Stimulated activated CD8-positive, alpha-beta memory T cell treated with anti-CD3 and anti-CD28 coated beads, Interleukin-12 subunit alpha, Interleukin-12 subunit beta, amount 100 ng/mL, for 24 hours (primary cell): Measurements from ENCODE around the gene AUTS2.

ENCODE experiments used
- DNase-seq: peaks from one replicate; pipeline ENCODE4 v3.0.0-alpha.2; 2020; ENCODE audit errors: extremely low read depth

AUTS2 gene

DNA sequence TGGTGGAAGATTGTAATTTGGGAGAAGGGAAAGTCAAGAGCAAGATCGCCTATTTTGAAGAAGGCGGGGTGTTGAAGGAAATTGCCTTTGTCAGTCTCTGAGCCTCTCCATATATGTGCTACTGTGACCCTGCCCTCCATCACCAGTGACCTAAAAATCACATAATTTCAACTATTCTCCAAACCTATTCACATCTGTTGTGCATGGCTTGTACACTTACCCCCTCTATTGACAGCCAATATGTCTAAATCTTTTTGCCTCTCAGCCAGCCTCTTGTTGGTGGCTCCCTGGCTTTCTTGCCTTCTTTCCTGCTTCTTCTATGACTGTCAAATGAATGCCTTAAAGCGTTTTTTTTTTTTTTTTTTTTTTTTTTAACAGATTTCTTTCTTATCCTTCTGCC lies 295.6 kb downstream of the AUTS2 start:
- no peak for DNase-seq

GRCh38 chr7:69895446-69895845 lies 297.2 kb downstream of the AUTS2 start:
- DNase-seq: no peak

DNA sequence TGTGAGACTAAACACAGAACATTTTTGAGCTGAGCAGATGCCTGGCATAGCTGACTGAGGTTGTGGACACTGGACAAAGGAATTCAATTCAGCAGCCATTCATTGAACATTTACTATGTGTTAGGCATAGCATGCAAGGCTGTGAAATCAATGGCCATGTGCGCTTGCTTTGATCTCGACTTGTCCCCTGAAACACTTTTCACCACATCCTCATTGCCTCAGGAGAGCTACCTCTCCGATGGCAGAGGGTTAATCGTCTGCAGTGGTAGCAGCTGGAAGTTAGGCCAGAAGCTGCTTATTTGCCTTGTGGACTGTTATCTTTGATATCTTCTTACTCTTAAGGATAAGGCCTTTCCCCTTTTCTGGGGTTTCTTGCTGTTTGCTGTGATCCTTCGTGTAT lies 297.8 kb downstream of the AUTS2 start:
- no peak for DNase-seq

GRCh38 chr7:69898189-69898588 lies 299.9 kb downstream of the AUTS2 start:
- no peak for DNase-seq

DNA sequence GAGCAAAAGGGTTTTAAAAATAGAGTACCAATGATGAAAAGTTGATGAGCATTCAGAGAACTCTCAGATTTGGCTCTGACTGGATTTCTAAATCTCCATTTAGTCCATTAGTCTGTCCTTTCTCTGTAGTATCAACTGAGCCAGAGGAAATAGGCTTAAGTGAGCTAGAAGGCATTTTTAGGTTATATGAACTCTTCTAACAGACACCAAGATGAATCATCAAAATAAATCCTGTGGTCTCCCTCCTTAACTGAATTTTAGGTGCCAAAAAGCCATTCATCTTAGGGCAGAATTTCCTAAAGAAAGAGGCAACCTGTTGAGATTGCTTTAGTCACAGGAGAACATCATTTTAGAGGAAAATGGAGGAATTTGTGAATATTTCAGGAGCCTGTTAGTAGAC lies 305.1 kb downstream of the AUTS2 start:
- DNase-seq: no peak

DNA sequence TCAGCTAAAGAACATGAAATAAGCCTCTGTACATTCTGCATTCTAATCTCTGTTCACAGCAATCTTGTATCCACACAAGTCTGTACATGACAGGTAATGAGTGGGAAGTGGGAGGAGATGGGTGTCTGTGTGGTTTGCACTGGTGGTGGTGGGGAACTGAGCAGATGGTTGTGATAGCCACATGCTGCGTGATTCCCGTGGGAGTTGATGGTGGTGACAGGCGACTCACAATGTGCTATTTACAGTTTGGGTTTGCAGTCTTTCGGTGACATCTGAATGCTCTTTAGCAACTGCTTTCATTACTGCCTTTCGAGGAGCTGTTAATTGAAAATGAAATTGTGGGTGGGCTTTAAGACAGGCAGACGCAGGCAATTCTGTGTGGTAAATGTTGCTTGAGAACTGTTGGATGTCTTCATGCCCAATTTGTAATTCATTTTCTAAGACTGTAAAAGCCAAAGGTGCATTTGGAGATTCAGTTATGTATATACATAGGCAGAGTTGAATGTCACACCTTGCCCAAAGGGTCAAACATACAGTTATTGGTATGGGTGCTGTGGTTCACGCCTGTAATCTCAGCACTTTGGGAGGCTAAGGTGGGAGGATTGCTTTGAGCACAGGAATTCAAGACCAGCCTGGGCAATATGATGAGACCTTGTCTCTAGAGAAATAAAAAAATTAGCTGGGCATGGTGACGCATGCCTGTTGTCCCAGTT lies 308.2 kb downstream of the AUTS2 start:
- no peak for DNase-seq

GRCh38 chr7:69907720-69908119 lies 309.4 kb downstream of the AUTS2 start:
- DNase-seq: no peak

- DNase-seq: no peak
These were observed 310.2 kb downstream of the AUTS2 start for GRCh38 chr7:69908454-69908853.

- DNase-seq: no peak
These were observed 311.9 kb downstream of the AUTS2 start for GRCh38 chr7:69910150-69910549.

DNA sequence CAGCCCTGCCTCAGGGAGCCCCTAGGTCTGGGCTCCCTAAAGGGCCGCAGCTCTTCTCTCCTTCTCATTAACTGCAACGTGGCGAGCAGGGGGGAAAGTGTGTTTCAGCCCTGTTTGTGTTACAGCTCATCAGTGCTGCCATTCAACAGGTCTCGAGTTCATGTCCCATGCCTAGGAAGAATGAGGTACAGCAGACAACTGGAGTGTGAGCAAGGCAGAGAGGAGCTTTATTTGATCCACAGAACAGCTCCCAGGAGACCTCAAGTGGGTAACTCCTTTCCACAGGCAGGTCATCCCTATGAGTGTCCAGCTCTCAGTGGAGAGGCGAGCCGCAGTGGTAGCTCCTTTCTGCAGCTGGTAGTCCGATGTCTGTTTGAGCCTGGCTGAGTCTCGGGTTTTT lies 313.1 kb downstream of the AUTS2 start:
- no peak for DNase-seq

DNA sequence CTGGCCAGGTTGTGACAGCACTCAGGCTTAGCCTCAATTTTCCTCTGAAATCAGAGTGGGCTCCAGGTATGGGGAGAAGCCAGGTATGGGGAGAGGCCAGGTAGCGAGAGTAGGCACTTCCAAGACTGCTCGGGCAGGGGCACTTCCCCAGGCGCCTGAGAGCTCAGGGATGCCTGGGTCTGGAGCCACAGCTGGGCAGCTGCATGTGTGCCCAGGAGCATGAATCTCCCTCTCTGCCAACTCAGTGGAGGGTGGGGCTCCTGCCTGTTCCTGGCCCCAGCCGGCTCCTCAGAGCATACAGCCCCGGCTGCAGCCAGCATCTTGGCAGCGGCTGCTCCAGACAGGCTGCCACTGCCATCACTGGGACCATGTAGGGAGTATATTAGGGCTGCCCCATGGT lies 313.9 kb downstream of the AUTS2 start:
- DNase-seq: no peak

DNA sequence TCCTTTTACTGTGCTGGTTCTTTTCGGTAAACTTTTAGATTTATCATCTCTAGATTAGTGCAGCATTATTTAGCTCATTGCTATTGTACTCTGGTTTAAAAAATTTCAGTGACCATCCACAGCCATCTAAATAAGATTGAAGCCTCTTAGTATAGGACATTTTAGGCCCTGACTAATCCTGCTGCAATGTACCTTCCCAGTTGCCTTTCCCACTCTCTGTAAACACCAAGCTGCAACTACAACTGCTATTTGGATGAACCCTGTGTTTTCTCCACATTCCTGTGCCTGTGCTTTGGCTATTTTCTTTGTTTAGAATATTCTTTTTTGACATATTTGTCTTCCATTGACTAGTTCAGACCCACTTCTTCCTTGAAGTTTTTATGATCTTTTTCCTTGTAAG lies 314.6 kb downstream of the AUTS2 start:
- DNase-seq: no peak

DNA sequence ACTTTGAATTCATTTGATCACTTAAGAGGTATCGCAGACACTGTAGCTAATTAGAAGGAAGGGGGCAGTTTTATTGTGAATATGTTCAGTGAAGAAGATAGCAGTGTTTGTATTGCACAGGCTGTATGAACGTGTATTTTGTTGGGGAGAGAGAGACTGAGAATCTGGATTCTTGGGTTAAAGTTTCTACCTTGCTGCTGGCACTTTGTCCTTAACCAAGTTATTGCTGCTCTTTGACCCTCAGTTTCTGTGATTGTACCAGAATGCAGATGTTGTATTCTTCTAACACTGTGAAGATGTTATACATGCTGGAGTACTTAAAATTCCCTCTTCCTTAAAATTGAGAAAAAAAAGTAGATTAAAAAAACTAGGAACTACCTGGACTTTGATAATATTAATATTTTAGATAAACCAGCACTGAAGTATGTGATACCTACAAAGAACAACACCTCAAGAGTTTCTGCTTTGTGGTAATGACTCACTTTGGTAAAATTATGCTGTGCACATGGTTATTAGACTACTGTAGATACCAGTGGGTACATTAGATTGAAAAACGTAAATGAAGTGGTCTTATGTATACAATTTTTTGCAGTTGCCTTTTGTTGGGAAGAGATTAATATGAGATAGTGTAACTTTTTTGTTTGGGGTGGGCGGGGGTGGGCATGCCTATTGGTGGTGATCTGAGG lies 321.3 kb downstream of the AUTS2 start:
- no peak for DNase-seq

DNA sequence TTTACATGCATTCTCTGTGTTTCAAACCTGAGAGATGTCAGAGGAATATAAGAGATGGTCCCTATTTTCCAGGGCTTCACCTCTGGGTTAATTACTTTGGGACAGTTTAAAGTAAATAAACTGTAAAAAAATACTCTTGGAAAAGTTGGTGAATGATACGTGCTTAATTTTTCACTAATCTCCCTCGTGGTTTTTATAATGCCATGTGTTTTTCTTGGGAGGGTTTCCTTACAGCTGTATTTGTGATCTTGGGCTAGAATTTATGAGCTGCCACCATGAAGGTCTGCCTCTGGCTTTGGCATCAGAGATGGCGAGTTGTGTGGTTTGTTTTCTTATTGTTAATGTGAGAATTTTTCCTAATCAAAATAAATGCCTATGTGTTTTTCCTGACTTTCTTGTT lies 322.5 kb downstream of the AUTS2 start:
- DNase-seq: no peak

GRCh38 chr7:69922026-69922803 lies 323.9 kb downstream of the AUTS2 start:
- DNase-seq: no peak

- no peak for DNase-seq
These were observed 329.2 kb downstream of the AUTS2 start for GRCh38 chr7:69927461-69927860.

GRCh38 chr7:69928621-69929020 lies 330.3 kb downstream of the AUTS2 start:
- no peak for DNase-seq

DNA sequence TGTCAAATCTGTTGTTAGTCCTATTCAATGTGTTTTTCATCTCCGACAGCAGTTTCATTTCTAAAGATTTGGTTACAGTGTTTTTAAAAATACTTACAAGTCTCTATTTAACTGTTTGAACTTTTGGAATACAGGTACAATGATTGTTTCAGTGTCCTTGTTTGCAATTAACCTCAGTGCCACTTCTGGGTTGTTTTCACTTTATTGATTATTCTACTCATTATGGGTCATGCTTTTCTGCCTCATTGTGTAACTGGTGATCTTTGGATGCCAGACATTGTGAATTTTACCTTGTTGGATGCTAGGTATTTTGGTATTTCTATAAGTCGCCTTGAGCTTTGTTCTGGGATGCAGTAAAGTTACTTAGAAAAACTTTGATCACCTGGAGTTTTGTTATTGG lies 331.3 kb downstream of the AUTS2 start:
- no peak for DNase-seq

- DNase-seq: no peak
These were observed 333.9 kb downstream of the AUTS2 start for GRCh38 chr7:69932034-69932628.

DNA sequence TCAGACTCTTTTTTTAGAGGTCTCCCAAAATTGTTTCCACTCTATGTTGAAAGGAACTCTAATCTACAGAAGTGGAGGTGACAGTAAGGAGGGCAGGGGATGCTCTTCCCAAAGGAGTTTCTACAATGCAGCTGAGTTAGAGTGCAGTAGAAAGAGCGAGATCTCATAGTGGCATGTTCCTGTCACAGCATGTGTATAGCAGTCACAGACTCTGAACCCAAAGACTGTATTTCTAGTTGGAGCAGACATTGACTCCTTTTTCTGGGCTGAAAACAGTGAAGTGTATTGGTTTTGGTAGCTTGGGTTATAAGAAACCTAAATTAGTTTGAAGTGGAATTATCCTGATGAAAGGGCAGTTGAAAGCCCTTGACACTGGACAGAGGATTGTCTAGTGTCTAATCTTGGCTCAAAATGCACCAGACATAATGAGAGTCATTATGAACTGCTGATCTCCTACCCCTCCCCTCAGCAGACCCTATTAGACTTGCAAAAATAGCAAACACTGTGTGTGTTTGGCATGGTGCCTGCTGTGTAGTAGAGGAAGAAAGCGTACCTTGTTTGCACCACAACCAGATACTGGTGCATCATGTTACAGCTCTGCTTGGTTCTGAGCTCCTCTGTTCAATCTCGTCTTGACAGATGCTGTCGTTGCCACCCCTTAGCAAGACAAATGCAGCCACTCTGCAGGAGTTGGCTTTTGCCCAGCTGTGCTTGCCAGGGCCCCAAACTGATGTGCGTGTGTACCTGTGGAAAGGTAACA lies 336.0 kb downstream of the AUTS2 start:
- no peak for DNase-seq

DNA sequence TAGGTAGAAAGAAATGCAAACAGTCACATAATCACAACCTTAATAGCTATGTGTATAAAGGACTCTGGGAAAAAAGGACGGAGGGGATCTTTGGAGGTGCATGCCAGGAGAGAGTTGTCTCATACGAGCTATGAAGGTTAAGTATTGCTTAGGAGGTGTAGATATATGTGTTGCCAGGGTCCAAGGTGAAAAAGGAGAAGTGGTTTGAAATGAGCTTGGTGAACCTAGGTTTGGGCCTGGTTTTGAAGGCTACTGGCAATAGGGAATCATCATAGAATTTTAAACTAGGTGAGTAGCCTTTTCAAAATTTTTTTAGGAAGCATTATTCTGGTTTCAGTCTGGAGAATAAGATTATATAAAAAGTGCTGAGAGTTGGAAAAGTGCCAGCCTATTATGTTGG lies 336.8 kb downstream of the AUTS2 start:
- DNase-seq: no peak

GRCh38 chr7:69937097-69937496 lies 338.8 kb downstream of the AUTS2 start:
- DNase-seq: no peak
